Measurements from ENCODE around the gene EFCAB9.

EFCAB9 gene

GRCh38 chr5:172224996-172225395 lies 31.0 kb downstream of the EFCAB9 start:
- H3K9me3 ChIP-seq: peaks cover 24% of the 10 kb centered on the region
- no peak overlapping the region for H3K9ac ChIP-seq
- no peaks in the 10 kb centered on the region for H3K27me3 ChIP-seq
- no peak overlapping the region for H3K27ac ChIP-seq
- H3K4me2 ChIP-seq: no peak overlapping the region
- H3K4me1 ChIP-seq: peaks cover 17% of the 10 kb centered on the region
- no peaks in the 10 kb centered on the region for H4K20me1 ChIP-seq
- TF ChIP-seq Cebpa-rat (IDR thresholded peaks at IDR 0.05): no peak
- H3K4me3 ChIP-seq: no peak overlapping the region
- H3K36me3 ChIP-seq: peaks cover 87% of the 10 kb centered on the region

- Histone ChIP-seq H3K9ac (no peak overlapping the region), H3K9me3 (no peaks in the 10 kb centered on the region), H3K27ac (no peak overlapping the region), H3K4me2 (no peak overlapping the region), H3K27me3 (no peaks in the 10 kb centered on the region), H4K20me1 (peaks cover 24% of the 10 kb centered on the region), H3K4me1 (peaks cover 3% of the 10 kb centered on the region; the same call in 1 of the 2 replicates), H3K36me3 (peaks cover 85% of the 10 kb centered on the region), H3K4me3 (no peak overlapping the region)
- TF ChIP-seq Cebpa-rat (IDR thresholded peaks at IDR 0.05): no peak
Measured at GRCh38 chr5:172229904-172230303, 35.9 kb downstream of the EFCAB9 start.

GRCh38 chr5:172234031-172234430 lies 40.1 kb downstream of the EFCAB9 start:
- Histone ChIP-seq H3K27me3 (no peaks in the 10 kb centered on the region), H3K36me3 (peaks cover 48% of the 10 kb centered on the region), H3K9ac (no peak overlapping the region), H3K27ac (no peak overlapping the region), H3K9me3 (no peaks in the 10 kb centered on the region), H3K4me2 (no peak overlapping the region), H4K20me1 (peaks cover 65% of the 10 kb centered on the region), H3K4me3 (no peak overlapping the region), H3K4me1 (peaks cover 15% of the 10 kb centered on the region; the same call in 1 of the 2 replicates)
- TF ChIP-seq Cebpa-rat (IDR thresholded peaks at IDR 0.05): no peak

DNA sequence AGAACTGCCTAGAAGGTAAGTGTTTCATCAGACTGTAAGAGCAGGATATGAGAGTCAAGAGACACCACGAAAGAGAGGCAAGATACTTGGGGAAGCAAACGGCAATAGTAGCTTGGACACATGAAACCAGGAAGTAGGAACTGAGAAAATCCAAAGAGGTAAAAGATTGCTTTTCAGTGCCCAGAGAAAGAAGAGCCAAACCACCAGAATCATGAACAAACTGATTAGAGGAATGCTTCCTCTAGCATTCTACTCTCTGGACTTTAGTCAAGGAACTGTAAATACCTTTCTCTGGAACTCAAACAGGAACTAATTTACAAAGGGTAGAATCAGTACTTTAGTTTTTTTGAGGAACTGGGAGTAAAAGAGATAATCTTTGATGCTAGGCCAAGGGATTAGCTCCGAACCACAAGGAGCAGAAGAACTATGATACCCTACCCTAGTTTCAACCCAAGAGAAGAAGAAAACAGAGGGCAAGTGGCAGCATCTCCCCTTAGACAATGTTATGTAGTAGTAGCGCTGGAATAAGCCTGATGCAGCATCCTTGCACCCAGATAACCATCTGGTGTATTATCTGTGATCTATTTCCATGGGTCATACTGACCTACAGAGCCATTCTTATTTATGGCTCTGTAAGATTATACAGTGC lies 41.3 kb downstream of the EFCAB9 start:
- no peak overlapping the region for H3K4me2 ChIP-seq
- H3K9me3 ChIP-seq: no peaks in the 10 kb centered on the region
- peaks cover 15% of the 10 kb centered on the region; the same call in 1 of the 2 replicates for H3K4me1 ChIP-seq
- no peak overlapping the region for H3K4me3 ChIP-seq
- no peaks in the 10 kb centered on the region for H3K27me3 ChIP-seq
- TF ChIP-seq Cebpa-rat (IDR thresholded peaks at IDR 0.05): no peak
- no peak overlapping the region for H3K27ac ChIP-seq
- no peak overlapping the region for H3K9ac ChIP-seq
- peaks cover 77% of the 10 kb centered on the region for H4K20me1 ChIP-seq
- peaks cover 50% of the 10 kb centered on the region for H3K36me3 ChIP-seq

- H3K27ac ChIP-seq: no peak overlapping the region
- no peak overlapping the region for H3K4me2 ChIP-seq
- no peaks in the 10 kb centered on the region for H3K27me3 ChIP-seq
- TF ChIP-seq Cebpa-rat (IDR thresholded peaks at IDR 0.05): no peak
- no peak overlapping the region for H3K9ac ChIP-seq
- peaks cover 48% of the 10 kb centered on the region for H3K36me3 ChIP-seq
- peaks cover 15% of the 10 kb centered on the region; the same call in 1 of the 2 replicates for H3K4me1 ChIP-seq
- no peak overlapping the region for H3K4me3 ChIP-seq
- no peaks in the 10 kb centered on the region for H3K9me3 ChIP-seq
- peaks cover 81% of the 10 kb centered on the region for H4K20me1 ChIP-seq
Measured at GRCh38 chr5:172235827-172236736, 42.1 kb downstream of the EFCAB9 start.

DNA sequence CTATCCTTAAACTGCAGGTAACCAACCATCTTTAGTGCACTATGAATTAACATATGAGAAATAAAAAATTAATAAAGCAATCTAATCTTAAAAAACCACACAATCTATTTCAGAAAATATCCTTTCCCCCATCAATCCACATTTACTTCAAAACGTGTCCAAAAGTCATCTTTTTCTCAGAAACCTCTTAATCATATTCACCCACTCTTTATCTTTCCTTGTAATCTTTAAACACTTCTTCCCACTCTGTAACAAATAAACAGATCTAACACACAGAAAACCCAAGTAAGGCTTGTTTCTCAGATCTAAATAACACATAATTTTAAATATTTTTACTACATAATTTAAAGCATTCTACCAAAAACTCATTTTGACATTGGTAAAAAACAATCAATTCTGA lies 44.4 kb downstream of the EFCAB9 start:
- Histone ChIP-seq H3K4me2 (no peak overlapping the region), H3K9me3 (peaks cover 9% of the 10 kb centered on the region; the same call in 1 of the 2 replicates), H3K9ac (no peak overlapping the region), H3K36me3 (peaks cover 46% of the 10 kb centered on the region), H3K4me1 (peaks cover 15% of the 10 kb centered on the region; the same call in 1 of the 2 replicates), H3K27ac (no peak overlapping the region), H3K27me3 (no peaks in the 10 kb centered on the region), H3K4me3 (no peak overlapping the region), H4K20me1 (peaks cover 86% of the 10 kb centered on the region)
- no peak for TF ChIP-seq Cebpa-rat (IDR thresholded peaks at IDR 0.05)

GRCh38 chr5:172243302-172243701 lies 49.3 kb downstream of the EFCAB9 start:
- H3K36me3 ChIP-seq: peaks cover 76% of the 10 kb centered on the region
- peaks cover 37% of the 10 kb centered on the region for H3K9me3 ChIP-seq
- no peaks in the 10 kb centered on the region for H3K27me3 ChIP-seq
- H4K20me1 ChIP-seq: peaks cover 82% of the 10 kb centered on the region
- no peak overlapping the region for H3K9ac ChIP-seq
- H3K4me2 ChIP-seq: no peak overlapping the region
- no peak overlapping the region for H3K27ac ChIP-seq
- H3K4me3 ChIP-seq: no peak overlapping the region
- TF ChIP-seq Cebpa-rat (IDR thresholded peaks at IDR 0.05): no peak
- H3K4me1 ChIP-seq: no peaks in the 10 kb centered on the region

DNA sequence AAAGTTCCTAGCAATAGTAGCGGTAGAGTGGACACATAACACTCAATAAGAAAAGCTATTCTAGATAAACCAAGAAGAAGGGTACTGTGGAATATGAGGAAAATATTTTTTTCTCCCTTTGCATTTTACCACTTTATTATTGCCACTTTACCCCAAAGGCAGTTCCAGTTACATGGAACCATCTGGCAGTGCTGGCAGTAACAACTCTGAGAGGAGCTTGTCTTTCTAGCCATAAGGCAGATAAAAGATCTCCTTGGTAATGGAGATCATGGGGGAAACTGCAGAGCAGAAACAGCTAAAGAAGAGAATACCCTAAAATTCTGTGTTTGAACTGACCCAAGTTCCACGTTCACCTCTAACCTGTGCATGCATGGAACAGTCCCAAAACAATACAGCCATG lies 51.1 kb downstream of the EFCAB9 start:
- TF ChIP-seq Cebpa-rat (IDR thresholded peaks at IDR 0.05): no peak
- Histone ChIP-seq H3K4me2 (no peak overlapping the region), H3K9me3 (peaks cover 55% of the 10 kb centered on the region), H3K27me3 (no peaks in the 10 kb centered on the region), H3K9ac (no peak overlapping the region), H3K36me3 (peaks cover 88% of the 10 kb centered on the region), H3K27ac (no peak overlapping the region), H3K4me1 (no peaks in the 10 kb centered on the region), H4K20me1 (peaks cover 82% of the 10 kb centered on the region), H3K4me3 (no peak overlapping the region)

DNA sequence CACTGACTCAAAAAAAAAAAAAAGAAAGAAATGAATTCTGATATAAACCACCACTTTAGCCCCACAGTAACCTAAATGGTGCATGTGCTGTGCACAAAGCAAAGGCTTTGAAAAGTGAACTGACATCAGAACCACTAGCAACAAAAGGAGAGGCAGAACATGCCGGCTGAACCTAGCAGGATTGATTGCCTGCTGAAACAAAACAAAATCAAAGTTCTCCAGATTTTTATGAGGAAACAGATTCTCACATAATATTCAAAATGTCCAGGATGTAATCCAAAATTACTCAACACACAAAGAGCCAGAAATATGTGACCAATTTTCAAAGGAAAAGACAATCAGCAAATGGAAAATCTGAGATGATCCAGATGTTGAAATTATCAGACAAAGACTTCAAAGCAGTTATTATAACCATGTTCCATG lies 51.7 kb downstream of the EFCAB9 start:
- Histone ChIP-seq H3K4me1 (no peaks in the 10 kb centered on the region), H3K27ac (no peak overlapping the region), H3K36me3 (peaks cover 90% of the 10 kb centered on the region), H3K27me3 (no peaks in the 10 kb centered on the region), H3K4me3 (no peak overlapping the region), H3K9me3 (peaks cover 62% of the 10 kb centered on the region), H4K20me1 (peaks cover 78% of the 10 kb centered on the region), H3K4me2 (no peak overlapping the region), H3K9ac (no peak overlapping the region)
- no peak for TF ChIP-seq Cebpa-rat (IDR thresholded peaks at IDR 0.05)

- H3K9ac ChIP-seq: no peak overlapping the region
- no peaks in the 10 kb centered on the region for H3K4me1 ChIP-seq
- H4K20me1 ChIP-seq: peaks cover 79% of the 10 kb centered on the region
- H3K4me2 ChIP-seq: no peak overlapping the region
- H3K27me3 ChIP-seq: no peaks in the 10 kb centered on the region
- no peak overlapping the region for H3K4me3 ChIP-seq
- no peak for TF ChIP-seq Cebpa-rat (IDR thresholded peaks at IDR 0.05)
- H3K36me3 ChIP-seq: peaks cover 91% of the 10 kb centered on the region
- peaks cover 78% of the 10 kb centered on the region for H3K9me3 ChIP-seq
- H3K27ac ChIP-seq: no peak overlapping the region
Measured at GRCh38 chr5:172248637-172249036, 54.7 kb downstream of the EFCAB9 start.
